ENCODE measurements around the gene CRIP1.

- TF ChIP-seq EZH2 (IDR thresholded peaks at IDR 0.05; ENCODE audit: borderline replicate concordance, low read depth, low read length, severe bottlenecking) (no peak), POLR2A (IDR thresholded peaks at IDR 0.05; ENCODE audit: low read depth, low read length) (no peak), POLR2AphosphoS5 (IDR thresholded peaks at IDR 0.05; ENCODE audit: insufficient read depth, low read depth, low read length) (no peak)
These were observed 15.0 kb downstream of the CRIP1 start for GRCh38 chr14:105501504-105502291.

Data from endothelial cell of umbilical vein (primary cell).